Kidney epithelial cell (primary cell): ENCODE measurements around the gene PRAMEF18. TPM values are rescaled to one million over a fixed set of nuclear protein-coding genes. Genes with fewer than 3 reads are reported as not detected.
"Not testable (repeated sequence)": the region's sequence is repeated elsewhere in the genome, so short reads cannot be mapped to it uniquely, and the experiment has no call there.

Source experiments
- DNase-seq: peaks from one replicate; pipeline ENCODE4 v3.0.0-alpha.2; 2010; ENCODE audit warnings: low read depth
- H3K27me3 ChIP-seq: 2 replicates; pipeline ENCODE4 v1.6.0; 2011; ENCODE audit warnings: low read length; ENCODE audit not compliant: control insufficient read depth, insufficient read depth
- H3K36me3 ChIP-seq: 2 replicates; pipeline ENCODE4 v1.5.1; 2011; ENCODE audit warnings: low read length; ENCODE audit not compliant: control insufficient read depth, insufficient read depth
- H3K4me3 ChIP-seq: 2 replicates; pipeline ENCODE4 v1.5.1; 2011; ENCODE audit warnings: low read depth, mild to moderate bottlenecking, control low read depth, low read length
- CTCF ChIP-seq: IDR thresholded peaks from 2 replicates; pipeline ENCODE4 v1.5.1; 2011; ENCODE audit warnings: mild to moderate bottlenecking, moderate library complexity, low read length, control low read depth, inconsistent platforms; ENCODE audit not compliant: insufficient read depth, poor library complexity, severe bottlenecking
- total RNA-seq: library from RNA; depleted of rRNA; stranded (reverse); fragments of >200 nt; gene quantifications from 2 replicates; pipeline ENCODE4 v1.2.3, GENCODE V29; 2015

The PRAMEF18 gene
- total RNA-seq, 1 donor from 2014 or later: not detected

- Histone ChIP-seq H3K27me3 (no peaks in the 10 kb centered on the region), H3K36me3 (no peaks in the 10 kb centered on the region), H3K4me3 (no peak overlapping the region)
- no peak for TF ChIP-seq CTCF
- DNase-seq: no peak
These were observed 2.4 kb upstream of the PRAMEF18 start for GRCh38 chr1:13228343-13228781.

GRCh38 chr1:13227271-13228055 is 1.5 kb upstream of the PRAMEF18 start:
- H3K4me3 ChIP-seq, DNase-seq, H3K27me3 ChIP-seq, H3K36me3 ChIP-seq: not testable (repeated sequence)

GRCh38 chr1:13224480-13225060 is 1.4 kb downstream of the PRAMEF18 start:
- no peaks in the 10 kb centered on the region for H3K27me3 ChIP-seq
- H3K36me3 ChIP-seq: no peaks in the 10 kb centered on the region
- DNase-seq: no peak
- no peak for TF ChIP-seq CTCF
- no peak overlapping the region for H3K4me3 ChIP-seq

GRCh38 chr1:13222788-13223187 is 3.2 kb downstream of the PRAMEF18 start:
- not testable (repeated sequence) for DNase-seq, H3K36me3 ChIP-seq, H3K4me3 ChIP-seq, H3K27me3 ChIP-seq

GRCh38 chr1:13219203-13219602 is 6.8 kb downstream of the PRAMEF18 start:
- not testable (repeated sequence) for H3K27me3 ChIP-seq, DNase-seq, H3K4me3 ChIP-seq, H3K36me3 ChIP-seq

- not testable (repeated sequence) for H3K4me3 ChIP-seq, H3K27me3 ChIP-seq, DNase-seq, H3K36me3 ChIP-seq
These were observed 9.3 kb downstream of the PRAMEF18 start for GRCh38 chr1:13216619-13217018.

- not testable (repeated sequence) for H3K4me3 ChIP-seq, DNase-seq, H3K36me3 ChIP-seq, H3K27me3 ChIP-seq
These were observed 17.2 kb downstream of the PRAMEF18 start for GRCh38 chr1:13208712-13209111.

- DNase-seq, H3K27me3 ChIP-seq, H3K36me3 ChIP-seq, H3K4me3 ChIP-seq: not testable (repeated sequence)
These were observed 24.6 kb downstream of the PRAMEF18 start, which contains the start of gene PRAMEF13 for GRCh38 chr1:13201309-13201708. Gene PRAMEF13 (minus strand): TSS chr1:13201409. CDS start chr1:13199589, 1,820 bp downstream.

Other genes starting within 250 kb of the PRAMEF18 start
- gene PRAMEF27, start 169.6 kb downstream of the PRAMEF18 start, total RNA-seq: not detected in 2 replicates
- not detected in 2 replicates for gene HNRNPCL3, start 165.4 kb downstream of the PRAMEF18 start, total RNA-seq
- gene PRAMEF25, start 155.4 kb downstream of the PRAMEF18 start, total RNA-seq: not detected in 2 replicates
- not detected in 2 replicates for gene HNRNPCL2, start 109.3 kb downstream of the PRAMEF18 start, total RNA-seq
- gene PRAMEF26, start 70.1 kb downstream of the PRAMEF18 start, total RNA-seq: not detected in 2 replicates
- gene HNRNPCL4, start 60.5 kb downstream of the PRAMEF18 start, total RNA-seq: not detected in 2 replicates
- not detected in 2 replicates for gene PRAMEF9, start 54.3 kb downstream of the PRAMEF18 start, total RNA-seq
- not detected in 2 replicates for gene PRAMEF13, start 24.7 kb downstream of the PRAMEF18 start, total RNA-seq
- gene PRAMEF5, start 28.0 kb upstream of the PRAMEF18 start, total RNA-seq: not detected in 2 replicates
- gene PRAMEF8, start 59.0 kb upstream of the PRAMEF18 start, total RNA-seq: not detected in 2 replicates
- not detected in 2 replicates for gene PRAMEF33, start 77.4 kb upstream of the PRAMEF18 start, total RNA-seq
- gene PRAMEF15, start 89.4 kb upstream of the PRAMEF18 start, total RNA-seq: not detected in 2 replicates
- gene PRAMEF14, start 121.0 kb upstream of the PRAMEF18 start, total RNA-seq: not detected in 2 replicates
- gene PRAMEF19, start 145.8 kb upstream of the PRAMEF18 start, total RNA-seq: not detected in 2 replicates
- gene PRAMEF17, start 163.5 kb upstream of the PRAMEF18 start, total RNA-seq: not detected in 2 replicates
- gene PRAMEF20, start 184.3 kb upstream of the PRAMEF18 start, total RNA-seq: not detected in 2 replicates